AG08395 (cell line): ENCODE results near the gene ITPA.

Experiments
- DNase-seq: peaks from one replicate; pipeline ENCODE4 v3.0.0; 2012; ENCODE audit warnings: mixed read lengths, low spot score

Gene ITPA

DNA sequence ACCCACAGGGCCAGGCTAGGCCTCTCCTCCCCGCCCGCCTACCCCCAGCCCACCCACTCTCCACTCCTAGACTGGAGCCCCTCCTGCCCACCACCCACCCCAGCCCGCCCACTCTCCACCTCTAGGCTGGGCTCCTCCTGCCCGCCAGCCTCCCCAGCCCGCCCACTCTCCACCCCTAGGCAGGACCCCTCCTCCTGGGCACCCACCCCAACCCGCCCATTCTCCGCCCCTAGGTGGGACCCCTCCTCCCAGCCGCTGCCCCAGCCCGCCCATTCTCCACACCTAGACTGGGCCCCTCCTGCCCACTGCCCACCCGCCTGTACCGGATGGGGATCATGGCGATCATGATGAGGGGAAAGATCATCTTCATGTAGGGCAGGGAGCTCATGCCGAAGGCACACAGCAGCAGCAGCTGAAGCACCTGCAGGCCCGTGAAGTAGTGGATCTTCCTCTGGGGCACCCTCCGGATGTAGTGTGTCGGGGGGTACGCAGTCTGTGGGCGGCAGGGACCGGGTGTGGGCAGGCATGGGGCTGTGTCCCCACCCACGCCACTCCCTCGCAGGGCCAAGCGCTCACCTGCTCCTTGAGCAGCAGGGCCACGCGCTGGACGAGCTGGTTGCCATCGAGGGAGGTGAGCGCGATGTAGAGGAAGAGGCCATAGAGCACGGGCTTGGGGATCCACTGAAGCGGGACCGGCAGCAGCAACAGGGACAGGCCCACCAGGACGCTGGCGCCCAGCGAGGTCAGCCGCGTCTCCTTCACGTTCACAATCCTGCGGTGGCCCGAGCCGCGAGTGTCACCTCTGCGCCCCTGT is 18.8 kb downstream of the ITPA start:
- DNase-seq: no peak

- DNase-seq: no peak
These were observed 19.4 kb downstream of the ITPA start for GRCh38 chr20:3228750-3229032.

- DNase-seq: no peak
These were observed 19.9 kb downstream of the ITPA start for GRCh38 chr20:3229158-3229557.

- no peak for DNase-seq
These were observed 20.5 kb downstream of the ITPA start for GRCh38 chr20:3229798-3230197.

GRCh38 chr20:3231116-3231515 is 21.8 kb downstream of the ITPA start:
- DNase-seq: no peak

GRCh38 chr20:3231889-3232588 is 22.7 kb downstream of the ITPA start:
- DNase-seq: no peak

GRCh38 chr20:3233131-3233990 is 24.1 kb downstream of the ITPA start:
- no peak for DNase-seq

DNA sequence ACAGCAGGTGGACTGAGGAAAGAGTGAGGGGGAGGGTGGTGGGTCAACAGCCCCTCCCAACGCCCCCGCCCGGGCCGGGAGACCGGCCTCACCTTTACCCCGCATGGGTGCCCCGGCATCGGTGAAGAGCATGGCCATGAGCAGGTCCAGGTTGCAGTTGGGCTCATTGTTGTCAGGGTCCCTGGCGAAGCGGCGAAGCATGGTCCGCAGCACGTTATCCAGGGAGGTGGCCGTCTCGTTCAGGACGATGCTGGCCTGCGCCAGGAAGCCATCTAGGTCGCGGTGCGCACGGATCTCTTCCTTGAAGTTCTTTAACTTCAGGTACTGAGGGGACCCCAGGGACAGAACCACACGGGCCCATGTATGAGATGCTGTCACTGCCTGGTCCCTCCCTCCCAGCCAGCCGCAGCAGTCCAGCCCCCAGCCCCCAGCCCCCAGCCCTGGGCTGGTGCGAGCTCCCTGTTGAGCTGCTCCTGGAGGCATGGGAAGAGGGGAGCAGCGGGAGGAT is 24.7 kb downstream of the ITPA start:
- no peak for DNase-seq

DNA sequence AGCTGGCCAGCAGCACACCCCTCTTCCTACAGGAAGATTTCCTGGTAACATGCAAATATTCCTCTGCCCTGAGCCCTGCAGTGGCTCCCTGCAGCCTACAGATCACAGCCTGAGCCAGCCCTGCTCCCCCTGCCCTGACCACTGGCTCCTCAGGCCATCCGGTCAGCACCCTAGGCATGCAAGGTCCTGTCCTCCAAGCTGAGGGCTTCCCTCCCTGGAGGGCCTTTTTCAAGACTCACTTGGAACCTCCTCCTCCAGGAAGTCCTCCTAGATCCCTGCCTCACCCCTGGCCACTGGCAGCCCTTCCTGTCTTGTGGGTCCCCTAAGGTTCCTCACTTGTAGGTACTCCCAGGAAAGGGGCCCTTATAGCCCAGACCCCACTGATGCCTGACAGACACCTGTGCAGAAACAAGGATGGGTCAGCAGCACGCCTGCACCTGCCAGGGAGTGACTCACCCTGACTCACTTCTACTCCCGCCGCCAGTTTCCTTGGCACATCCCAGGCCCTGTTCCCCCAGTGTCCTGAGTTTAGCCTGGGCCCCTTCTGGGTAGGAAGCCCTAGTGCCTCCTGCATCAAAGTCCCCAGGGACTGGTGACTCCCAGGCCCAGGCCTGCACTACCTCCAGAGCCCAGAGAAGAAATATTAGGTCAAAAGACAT is 26.5 kb downstream of the ITPA start:
- no peak for DNase-seq

DNA sequence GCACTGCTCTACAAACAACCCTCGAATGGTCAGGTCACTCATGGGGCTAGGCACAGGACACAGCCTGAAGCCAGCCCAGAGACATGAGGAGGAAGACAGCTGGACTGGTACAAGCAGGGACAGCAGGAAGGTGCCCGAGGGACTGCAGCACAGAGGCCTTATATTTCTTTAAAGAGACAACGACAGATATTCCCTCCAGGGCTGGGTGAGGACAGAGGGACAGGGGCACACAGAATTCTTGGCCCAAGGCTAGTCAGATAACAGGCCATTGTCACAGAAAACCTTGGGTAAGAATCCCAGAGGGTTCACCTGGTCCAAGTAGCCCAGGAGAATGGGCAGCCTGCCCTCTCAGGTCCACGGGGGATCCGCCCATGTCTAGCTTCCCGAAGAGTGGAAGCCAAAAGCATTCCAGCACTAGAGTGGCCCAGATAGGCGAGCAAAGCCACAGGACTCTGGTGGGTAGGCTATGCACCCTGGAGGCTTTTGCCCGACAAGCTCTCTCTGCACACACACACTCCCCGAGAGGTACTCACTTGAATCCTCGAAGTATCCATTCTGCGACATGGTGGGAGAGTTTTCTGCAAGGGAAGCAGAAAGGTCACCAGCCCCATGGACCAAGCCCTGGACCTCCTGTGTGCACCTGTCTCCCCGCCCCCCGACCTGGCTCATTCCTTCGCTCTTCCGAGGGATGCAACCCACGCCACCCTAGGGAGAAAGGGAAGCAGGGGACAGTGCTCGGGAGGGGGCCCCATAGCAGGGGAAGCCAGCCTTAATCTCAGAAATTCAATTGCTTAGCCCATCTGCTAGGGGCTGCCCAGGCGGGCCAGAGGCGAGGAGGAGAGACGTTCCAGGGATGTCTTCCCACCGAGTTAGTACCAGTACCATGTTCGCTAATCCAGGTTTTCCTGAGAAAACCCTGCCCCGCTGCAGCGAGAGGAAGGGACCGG is 28.0 kb downstream of the ITPA start:
- no peak for DNase-seq

- DNase-seq: no peak
These were observed 28.8 kb downstream of the ITPA start for GRCh38 chr20:3237958-3238615.

- peak; percentile 68 for DNase-seq
These were observed 29.3 kb downstream of the ITPA start for GRCh38 chr20:3238616-3239025.

DNA sequence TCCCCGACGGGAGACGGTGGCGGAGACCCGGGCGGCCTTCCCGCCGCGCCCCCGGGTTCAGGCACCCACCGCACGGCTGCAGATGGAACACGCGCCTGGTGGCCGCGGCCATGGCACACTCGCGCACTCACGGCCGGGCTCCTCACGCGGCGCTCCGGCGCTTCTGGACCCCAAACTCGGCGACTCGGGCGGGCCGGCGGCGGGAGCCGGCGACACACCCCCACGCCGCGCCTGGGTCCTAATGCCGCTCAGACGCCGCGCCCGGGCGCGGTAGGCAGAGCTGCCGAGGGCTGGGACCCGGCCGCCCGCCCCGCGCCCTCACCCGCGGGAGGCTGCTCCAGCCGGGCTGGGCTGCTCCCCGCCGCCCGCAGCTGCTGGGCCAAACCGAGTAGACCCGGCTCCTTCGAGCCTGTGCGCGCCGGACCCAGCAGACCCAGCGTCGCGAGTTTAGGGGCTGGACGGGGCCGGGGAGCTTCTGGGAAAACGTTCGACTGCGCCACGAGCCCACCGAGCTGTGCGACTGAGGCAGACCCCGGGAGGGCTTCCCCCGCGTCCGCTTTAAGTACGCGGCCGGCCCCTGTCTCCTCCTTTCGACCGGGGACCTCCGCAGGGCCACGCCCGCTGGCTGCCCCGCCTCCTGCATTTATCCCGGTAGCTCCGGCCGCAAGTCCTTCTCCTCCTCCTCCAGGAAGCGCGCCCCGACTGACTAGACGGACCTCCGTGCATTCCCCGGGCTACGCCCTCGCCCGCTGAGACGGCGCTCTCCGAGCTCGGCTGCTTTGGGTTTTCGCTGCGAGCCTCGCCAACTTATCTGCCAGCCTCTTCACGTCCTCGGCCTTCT is 29.9 kb downstream of the ITPA start, which contains the start of gene SLC4A11:
Gene SLC4A11 (minus strand): TSS at position 165 of the 841 bp plus-strand sequence. CDS start 53 bp downstream, at position 112.
- DNase-seq: peak; percentile 83

DNA sequence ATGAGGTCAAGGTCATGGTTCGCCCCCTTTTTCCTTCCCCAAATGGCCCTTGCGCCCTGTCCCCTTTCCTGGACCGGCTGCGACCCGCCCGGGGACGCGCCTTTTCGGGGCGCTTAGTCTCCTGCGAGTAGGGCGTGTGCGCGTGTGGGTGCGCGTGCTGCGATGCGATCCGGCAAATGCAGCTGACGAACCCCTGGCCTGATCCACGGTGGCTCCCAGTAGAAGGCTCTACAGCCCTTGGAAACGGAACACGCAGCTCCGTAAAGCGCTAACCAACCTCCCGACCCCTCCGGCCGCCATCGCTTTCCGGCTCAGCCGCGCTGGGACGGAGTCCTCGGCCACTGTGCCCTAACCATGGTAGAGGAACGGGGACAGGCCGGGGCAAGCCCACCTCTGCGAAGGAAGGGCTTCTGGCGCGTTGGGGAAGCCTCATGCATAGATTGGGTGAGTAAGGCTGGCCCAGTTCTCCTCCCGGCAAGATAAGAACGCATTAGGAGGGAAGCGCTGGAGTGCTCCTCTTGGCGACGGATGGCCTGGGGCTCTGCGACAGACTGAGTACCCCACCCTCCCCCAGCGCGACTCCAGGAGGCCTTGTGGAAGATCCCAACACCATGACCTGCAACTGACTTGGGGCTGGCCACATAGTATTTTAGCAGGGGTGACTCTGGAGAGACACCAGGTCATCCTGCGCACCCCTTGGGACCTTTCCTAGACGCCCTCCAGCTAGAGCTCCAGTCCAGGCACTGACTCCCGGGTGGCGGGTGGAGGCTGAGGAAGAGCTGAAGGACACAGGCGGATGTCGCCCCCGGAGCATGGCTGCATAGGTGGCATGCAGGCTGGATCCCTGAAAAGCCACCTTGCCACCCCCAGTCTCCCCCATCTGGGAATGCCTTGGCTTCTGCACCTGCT is 30.8 kb downstream of the ITPA start:
- peak; percentile 45 for DNase-seq

- no peak for DNase-seq
These were observed 31.6 kb downstream of the ITPA start for GRCh38 chr20:3240776-3241363.

- no peak for DNase-seq
These were observed 32.9 kb downstream of the ITPA start for GRCh38 chr20:3242172-3242692.

GRCh38 chr20:3243718-3244358 is 34.5 kb downstream of the ITPA start:
- no peak for DNase-seq
